ENCODE measurements around the gene FOXL2NB. TPM values are rescaled to one million over a fixed set of nuclear protein-coding genes. Genes with fewer than 3 reads are reported as not detected.

The FOXL2NB gene
- total RNA-seq, 1 donor from 2014 or later: 1.5 TPM

GRCh38 chr3:138912237-138912636 is 34.8 kb upstream of the FOXL2NB start:
- intact Hi-C loops (cut with DNase I): loop anchor here (5.0 kb wide), 1 partner anchor 210 kb away; no protein-coding TSS in a partner anchor
- DNase-seq (ENCODE audit: extremely low spot score in 2 of 2): no peak
- H3K27ac ChIP-seq: no peak overlapping the region

GRCh38 chr3:138913766-138914165 is 33.3 kb upstream of the FOXL2NB start:
- intact Hi-C loops (cut with DNase I): loop anchor here (5.0 kb wide), 1 partner anchor 211 kb away; no protein-coding TSS in a partner anchor
- Histone ChIP-seq H3K9me3 (no peaks in the 10 kb centered on the region), H3K27ac (no peak overlapping the region), H3K36me3 (no peaks in the 10 kb centered on the region), H3K4me3 (no peak overlapping the region), H3K27me3 (no peaks in the 10 kb centered on the region), H3K4me1 (peaks cover 10% of the 10 kb centered on the region)
- DNase-seq (ENCODE audit: extremely low spot score in 2 of 2): no peak
- TF ChIP-seq POLR2AphosphoS5 (IDR thresholded peaks at IDR 0.05; ENCODE audit: insufficient read depth in 1 of 2, low read depth in 1 of 2): no peak
- TF ChIP-seq POLR2A (IDR thresholded peaks at IDR 0.05): no peak
- TF ChIP-seq CTCF (IDR thresholded peaks at IDR 0.05): no peak

More at GRCh38 chr3:138912237-138912636, 34.8 kb upstream of the FOXL2NB start:
- H3K4me3 ChIP-seq: no peak overlapping the region
- H3K36me3 ChIP-seq: no peaks in the 10 kb centered on the region
- H3K9me3 ChIP-seq: no peaks in the 10 kb centered on the region
- TF ChIP-seq POLR2A (IDR thresholded peaks at IDR 0.05): no peak
- TF ChIP-seq CTCF (IDR thresholded peaks at IDR 0.05): no peak
- TF ChIP-seq POLR2AphosphoS5 (IDR thresholded peaks at IDR 0.05; ENCODE audit: insufficient read depth in 1 of 2, low read depth in 1 of 2): no peak
- no peaks in the 10 kb centered on the region for H3K27me3 ChIP-seq
- H3K4me1 ChIP-seq: peaks cover 10% of the 10 kb centered on the region

GRCh38 chr3:138914870-138915502 is 32.0 kb upstream of the FOXL2NB start:
- Histone ChIP-seq H3K4me1 (peaks cover 10% of the 10 kb centered on the region), H3K4me3 (peak overlapping the region; percentile 72 to 73), H3K27ac (peak overlapping the region; percentile 93), H3K9me3 (no peaks in the 10 kb centered on the region), H3K36me3 (no peaks in the 10 kb centered on the region), H3K27me3 (no peaks in the 10 kb centered on the region)
- intact Hi-C loops (cut with DNase I): loop anchor here (1.0 to 5.0 kb wide), 2 partner anchors 213 to 321 kb away; partner anchors contain the start of gene CEP70
- TF ChIP-seq CTCF (IDR thresholded peaks at IDR 0.05): no peak
- TF ChIP-seq POLR2AphosphoS5 (IDR thresholded peaks at IDR 0.05; ENCODE audit: insufficient read depth in 1 of 2, low read depth in 1 of 2): no peak
- TF ChIP-seq POLR2A (IDR thresholded peaks at IDR 0.05): no peak
- DNase-seq (ENCODE audit: extremely low spot score in 2 of 2): no peak

- Histone ChIP-seq H3K27me3 (no peaks in the 10 kb centered on the region), H3K4me3 (peak overlapping the region; percentile 72 to 73), H3K27ac (peak overlapping the region; percentile 93), H3K9me3 (no peaks in the 10 kb centered on the region), H3K4me1 (peaks cover 10% of the 10 kb centered on the region), H3K36me3 (no peaks in the 10 kb centered on the region)
- TF ChIP-seq POLR2A (IDR thresholded peaks at IDR 0.05) (no peak), CTCF (IDR thresholded peaks at IDR 0.05) (peak; percentile 63 to 92 (median 86)), POLR2AphosphoS5 (IDR thresholded peaks at IDR 0.05; ENCODE audit: insufficient read depth in 1 of 2, low read depth in 1 of 2) (peak in 1 of 2 donors; percentile 76)
- DNase-seq (ENCODE audit: extremely low spot score in 2 of 2): peak in 1 of 2 donors; percentile 91
- intact Hi-C loops (cut with DNase I): loop anchor here (1.0 kb wide), 1 partner anchor 322 kb away; the partner anchor contains the start of gene CEP70
Measured at GRCh38 chr3:138915503-138916498, 31.2 kb upstream of the FOXL2NB start.
